MM.1S (cell line): ENCODE results near the gene ETV6.

Experiments used
- CTCF ChIP-seq: fragments of 300-600 bp; sonication (generic); IDR thresholded peaks from 2 replicates; pipeline ENCODE4 v1.5.1; 2016; ENCODE audit warnings: antibody characterized with exemption, low read length, mixed read lengths
- EZH2 ChIP-seq: fragments of 300-600 bp; sonication (generic); optimal IDR thresholded peaks from 2 replicates; pipeline ENCODE3; 2017; ENCODE audit warnings: low read depth, mild to moderate bottlenecking, antibody characterized with exemption, low read length, mixed read lengths

- TF ChIP-seq CTCF (no peak), EZH2 (no peak)
These were observed 246.1 kb downstream of the ETV6 start for GRCh38 chr12:11895421-11896078.
